Spleen (tissue), 7 donors: ENCODE measurements around the gene PLA2G3.

Experiments
- CTCF ChIP-seq, 11 experiments: fragments of 200-600 bp in 7 of 11; fragments of 450-650 bp in 4 of 11; sonication (generic) in 4 of 11; IDR thresholded peaks in 8 of 11; conservative IDR thresholded peaks in 3 of 11; 1 replicate in 7 of 11; 2 replicates in 4 of 11; pipeline versions ENCODE4 v1.4.0 to v1.8.0; 2016 to 2021; ENCODE audit warnings: antibody characterized with exemption in 11 of 11, inconsistent platforms in 4 of 11, mild to moderate bottlenecking in 1 of 11
- POLR2A ChIP-seq, 3 donors: fragments of 450-650 bp; IDR thresholded peaks; one replicate each; pipeline ENCODE4 v1.5.1; 2017; ENCODE audit warnings: antibody characterized with exemption in 3 of 3, mild to moderate bottlenecking in 1 of 3
- POLR2AphosphoS5 ChIP-seq, 3 donors: sonication (generic); formaldehyde crosslinking; IDR thresholded peaks; one replicate each; pipeline ENCODE4 v1.5.1; 2017; ENCODE audit warnings: antibody characterized with exemption in 3 of 3
- donor health status: DM: no; HTN: no; CAD: no; lungs with moderate emphysema.
- donor health status: DM: no; HTN: no; CAD: no.
- donor health status: DM: no; HTN: no; CAD: no.

- no peak for TF ChIP-seq POLR2A (IDR thresholded peaks at IDR 0.05)
- TF ChIP-seq CTCF (IDR thresholded peaks at IDR 0.05 in 8 of 11, conservative IDR thresholded peaks at IDR 0.05 in 3 of 11), result no peak
- no peak for TF ChIP-seq POLR2AphosphoS5 (IDR thresholded peaks at IDR 0.05)
Measured at GRCh38 chr22:31142285-31142684, 2.0 kb upstream of the PLA2G3 start.
